ENCODE results near the gene SCNN1A.

SCNN1A gene

GRCh38 chr12:6336889-6337853 is 38.2 kb downstream of the SCNN1A start:
- Histone ChIP-seq H3K4me3 (ENCODE audit: low read depth, low read length) (peak overlapping the region; percentile 30; the same call in 1 of the 2 replicates), H3K36me3 (no peaks in the 10 kb centered on the region), H3K4me1 (peaks cover 26% of the 10 kb centered on the region), H3K27me3 (no peaks in the 10 kb centered on the region), H3K9me3 (no peaks in the 10 kb centered on the region)
- TF ChIP-seq CTCF (IDR thresholded peaks at IDR 0.05; ENCODE audit: low read depth, low read length), result no peak
- no peak for DNase-seq

- Histone ChIP-seq H3K27me3 (no peaks in the 10 kb centered on the region), H3K36me3 (no peaks in the 10 kb centered on the region), H3K4me1 (peaks cover 26% of the 10 kb centered on the region), H3K4me3 (ENCODE audit: low read depth, low read length) (peak overlapping the region; percentile 46), H3K9me3 (no peaks in the 10 kb centered on the region)
- no peak for TF ChIP-seq CTCF (IDR thresholded peaks at IDR 0.05; ENCODE audit: low read depth, low read length)
- peak; percentile 93 for DNase-seq
These were observed 39.1 kb downstream of the SCNN1A start for GRCh38 chr12:6336079-6336888.

GRCh38 chr12:6335451-6336078 is 39.8 kb downstream of the SCNN1A start:
- H3K9me3 ChIP-seq, result no peaks in the 10 kb centered on the region
- peak; percentile 83 for DNase-seq
- no peaks in the 10 kb centered on the region for H3K36me3 ChIP-seq
- H3K27me3 ChIP-seq, result no peaks in the 10 kb centered on the region
- peak; percentile 61 for TF ChIP-seq CTCF (IDR thresholded peaks at IDR 0.05; ENCODE audit: low read depth, low read length)
- H3K4me3 ChIP-seq (ENCODE audit: low read depth, low read length), result peak overlapping the region; percentile 46
- H3K4me1 ChIP-seq, result peaks cover 26% of the 10 kb centered on the region

- Histone ChIP-seq H3K4me3 (ENCODE audit: low read depth, low read length) (no peak overlapping the region), H3K27me3 (no peaks in the 10 kb centered on the region), H3K9me3 (no peaks in the 10 kb centered on the region), H3K4me1 (peaks cover 26% of the 10 kb centered on the region), H3K36me3 (no peaks in the 10 kb centered on the region)
- no peak for DNase-seq
- no peak for TF ChIP-seq CTCF (IDR thresholded peaks at IDR 0.05; ENCODE audit: low read depth, low read length)
These were observed 40.4 kb downstream of the SCNN1A start for GRCh38 chr12:6334940-6335450.

- no peak for DNase-seq
- Histone ChIP-seq H3K27me3 (no peaks in the 10 kb centered on the region), H3K36me3 (no peaks in the 10 kb centered on the region), H3K4me1 (peaks cover 26% of the 10 kb centered on the region), H3K4me3 (ENCODE audit: low read depth, low read length) (no peak overlapping the region), H3K9me3 (no peaks in the 10 kb centered on the region)
- no peak for TF ChIP-seq CTCF (IDR thresholded peaks at IDR 0.05; ENCODE audit: low read depth, low read length)
These were observed 41.0 kb downstream of the SCNN1A start for GRCh38 chr12:6334359-6334758.
